D721Med (cell line): ENCODE measurements around the gene FNTB.

ENCODE experiments used
- DNase-seq: peaks from one replicate; pipeline ENCODE4 v3.0.0; 2011; ENCODE audit warnings: low spot score; ENCODE audit not compliant: insufficient read length
- FAIRE-seq: peaks from 2 replicates; lab custom pipeline; 2011; peaks lifted over from hg19 to GRCh38; lab: Jason Lieb, UNC
- CTCF ChIP-seq: IDR thresholded peaks from 2 replicates; pipeline ENCODE4 v1.5.1; 2012; ENCODE audit warnings: mild to moderate bottlenecking, control low read depth; ENCODE audit not compliant: insufficient read depth; ENCODE audit errors: missing control alignments

FNTB gene

GRCh38 chr14:64953310-64953654 lies 33.4 kb upstream of the FNTB start:
- no peak for TF ChIP-seq CTCF
- DNase-seq (no peak), FAIRE-seq (no peak)

GRCh38 chr14:64953661-64954060 lies 33.0 kb upstream of the FNTB start:
- DNase-seq: no peak
- TF ChIP-seq CTCF: no peak
- no peak for FAIRE-seq

GRCh38 chr14:64954491-64955240 lies 32.0 kb upstream of the FNTB start:
- no peak for TF ChIP-seq CTCF
- DNase-seq: no peak
- FAIRE-seq: no peak

GRCh38 chr14:64955297-64955696 lies 31.4 kb upstream of the FNTB start:
- DNase-seq (no peak), FAIRE-seq (no peak)
- TF ChIP-seq CTCF: no peak

GRCh38 chr14:64956697-64957406 lies 29.8 kb upstream of the FNTB start:
- TF ChIP-seq CTCF: no peak
- no peak for FAIRE-seq
- DNase-seq: no peak

- no peak for TF ChIP-seq CTCF
- DNase-seq: no peak
- no peak for FAIRE-seq
These were observed 28.5 kb upstream of the FNTB start for GRCh38 chr14:64958201-64958600.

- FAIRE-seq: no peak
- TF ChIP-seq CTCF: no peak
- no peak for DNase-seq
These were observed 28.0 kb upstream of the FNTB start for GRCh38 chr14:64958743-64959142.
